HG02943 (cell line): ENCODE results near the gene LST1.

Experiments
- ATAC-seq: cut with Tn5 transposase; IDR thresholded peaks from one replicate; pipeline ENCODE4 v1.9.1; 2021; ENCODE audit warnings: mild to moderate bottlenecking, low read depth, moderate library complexity; ENCODE audit not compliant: unreplicated experiment

Gene LST1

DNA sequence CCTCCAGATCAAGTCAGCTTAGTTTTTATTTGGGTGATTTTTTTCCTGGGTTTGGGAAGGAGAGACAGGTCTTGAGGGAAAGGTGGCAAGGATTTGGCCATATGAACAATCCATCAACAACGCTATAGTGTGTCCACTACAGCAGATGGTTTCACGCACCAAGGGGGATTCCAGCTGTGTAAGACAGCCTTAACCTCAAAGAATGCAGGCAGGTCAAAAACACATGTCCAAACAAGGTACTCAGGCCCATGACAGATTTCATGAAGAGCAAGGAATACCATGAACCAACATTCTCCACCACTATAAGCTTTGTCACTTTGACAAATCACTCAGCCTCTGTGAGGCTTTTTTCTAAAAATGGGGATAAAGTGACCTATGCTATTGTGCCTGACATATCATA, 30.9 kb downstream of the LST1 start:
- ATAC-seq: no peak

DNA sequence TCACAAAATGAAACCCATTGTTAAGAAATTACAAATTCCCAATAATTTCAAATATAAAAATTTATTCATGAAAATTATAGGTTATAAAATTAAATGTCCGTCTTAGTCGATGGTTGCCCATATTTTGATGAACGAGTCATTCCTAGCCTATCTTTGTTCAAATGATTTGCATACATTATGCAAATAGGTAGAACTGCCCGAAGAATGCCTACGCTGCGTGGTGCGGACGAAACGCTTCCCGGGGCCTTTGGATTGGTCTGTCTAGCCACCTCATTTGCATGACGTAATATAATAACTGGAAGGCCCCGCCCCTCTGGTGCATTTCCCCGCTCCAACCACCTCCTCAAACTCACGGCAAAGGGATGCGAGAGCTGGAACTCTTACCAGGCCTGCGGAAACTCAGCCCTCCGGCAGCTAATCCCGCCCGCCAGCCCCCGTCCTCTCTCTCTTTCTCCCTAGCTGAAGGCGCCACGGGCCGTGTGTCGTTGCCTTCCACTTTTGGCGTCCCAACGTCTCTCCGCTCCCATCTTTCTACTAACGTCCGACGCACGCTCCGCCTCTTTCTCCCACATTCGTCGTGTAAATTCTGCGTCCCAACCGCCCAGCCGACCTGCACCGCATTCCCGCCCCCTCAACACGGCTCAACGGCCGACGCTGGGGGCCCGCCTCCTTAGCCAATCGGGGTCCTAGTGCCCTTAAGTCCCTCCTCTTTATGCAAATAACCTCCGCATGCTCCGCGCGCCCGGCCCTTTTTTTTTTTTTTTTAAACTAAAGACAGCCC, 33.9 kb downstream of the LST1 start:
- peak; percentile 71 for ATAC-seq

- peak; percentile 41 for ATAC-seq
Measured at GRCh38 chr6:31620586-31621319, 34.7 kb downstream of the LST1 start, which contains the start of gene PRRC2A. TSS of gene PRRC2A (plus strand) at chr6:31620715. CDS start at chr6:31622790, 2,075 bp downstream.

- no peak for ATAC-seq
Measured at GRCh38 chr6:31621320-31621939, 35.4 kb downstream of the LST1 start.

DNA sequence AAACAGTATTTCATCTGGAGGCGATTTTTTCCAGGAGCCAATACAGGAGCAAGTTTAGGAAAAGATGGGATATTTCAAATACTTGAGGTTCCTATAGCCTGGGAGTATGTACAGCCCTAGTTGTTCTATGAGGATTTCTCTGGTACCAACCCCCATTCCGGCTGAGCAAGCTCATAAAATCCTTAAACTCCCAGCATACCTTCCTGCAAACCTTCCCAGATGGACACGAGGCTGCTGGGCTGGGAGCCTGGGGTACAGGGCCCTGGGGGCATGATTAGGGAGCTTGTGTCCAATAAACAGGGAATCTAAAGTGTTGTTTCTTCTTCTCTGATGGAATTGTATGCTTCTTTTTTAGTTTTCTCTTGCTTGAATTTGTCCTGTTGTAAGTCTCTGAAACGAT, 35.9 kb downstream of the LST1 start:
- ATAC-seq: no peak

GRCh38 chr6:31622684-31623091, 36.6 kb downstream of the LST1 start:
- ATAC-seq: no peak

DNA sequence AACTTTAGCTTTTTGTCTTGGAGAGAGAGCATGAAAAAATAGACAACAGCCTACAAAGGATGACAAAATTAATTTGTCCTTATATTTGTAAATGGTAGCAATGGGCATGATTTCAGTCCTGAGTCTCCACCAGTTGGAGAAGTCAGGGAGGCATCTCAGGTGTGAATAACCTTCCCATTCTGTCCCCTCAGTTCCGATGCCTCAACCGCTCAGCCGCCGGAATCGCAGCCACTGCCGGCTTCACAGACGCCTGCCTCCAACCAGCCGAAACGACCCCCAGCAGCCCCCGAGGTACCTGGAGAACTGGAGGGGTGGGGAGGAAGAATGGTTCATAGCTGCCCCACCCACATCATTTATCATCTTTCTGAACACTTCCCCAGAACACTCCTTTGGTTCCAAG, 38.0 kb downstream of the LST1 start:
- no peak for ATAC-seq

DNA sequence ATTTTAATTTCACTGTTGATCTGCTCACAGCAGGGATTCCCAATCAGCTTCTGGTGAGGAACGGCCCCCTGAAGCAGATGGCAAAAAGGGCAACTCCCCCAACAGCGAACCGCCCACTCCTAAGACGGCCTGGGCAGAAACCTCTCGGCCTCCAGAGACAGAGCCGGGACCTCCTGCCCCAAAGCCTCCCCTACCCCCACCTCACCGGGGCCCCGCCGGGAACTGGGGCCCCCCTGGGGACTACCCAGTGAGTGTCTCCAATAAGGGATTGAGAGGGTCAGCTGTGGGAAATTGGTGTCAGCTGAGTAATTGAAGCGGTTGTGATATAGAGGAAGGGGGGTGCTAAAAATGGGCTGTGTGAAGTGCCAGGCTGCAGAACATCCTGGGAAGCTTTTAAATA, 40.9 kb downstream of the LST1 start:
- no peak for ATAC-seq

GRCh38 chr6:31627690-31628287, 41.7 kb downstream of the LST1 start:
- ATAC-seq: no peak

GRCh38 chr6:31629014-31629413, 42.9 kb downstream of the LST1 start:
- ATAC-seq: no peak

GRCh38 chr6:31630177-31630934, 44.3 kb downstream of the LST1 start:
- no peak for ATAC-seq

GRCh38 chr6:31631209-31631608, 45.1 kb downstream of the LST1 start:
- no peak for ATAC-seq

DNA sequence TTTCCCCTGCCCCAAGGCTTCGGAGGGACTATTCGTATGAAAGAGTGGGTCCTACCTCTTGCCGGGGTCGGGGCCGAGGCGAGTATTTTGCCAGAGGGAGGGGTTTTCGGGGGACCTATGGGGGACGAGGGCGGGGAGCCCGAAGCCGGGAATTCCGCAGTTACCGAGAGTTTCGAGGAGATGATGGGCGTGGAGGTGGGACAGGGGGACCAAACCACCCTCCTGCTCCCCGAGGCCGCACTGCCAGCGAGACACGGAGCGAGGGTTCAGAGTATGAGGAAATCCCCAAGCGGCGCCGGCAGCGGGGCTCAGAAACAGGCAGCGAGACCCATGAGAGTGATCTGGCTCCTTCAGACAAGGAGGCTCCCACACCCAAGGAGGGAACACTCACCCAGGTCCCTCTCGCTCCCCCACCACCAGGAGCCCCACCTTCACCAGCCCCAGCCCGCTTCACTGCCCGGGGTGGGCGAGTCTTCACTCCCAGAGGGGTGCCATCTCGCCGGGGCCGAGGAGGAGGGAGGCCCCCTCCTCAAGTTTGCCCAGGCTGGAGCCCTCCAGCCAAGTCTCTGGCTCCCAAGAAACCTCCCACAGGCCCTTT, 45.7 kb downstream of the LST1 start:
- no peak for ATAC-seq

DNA sequence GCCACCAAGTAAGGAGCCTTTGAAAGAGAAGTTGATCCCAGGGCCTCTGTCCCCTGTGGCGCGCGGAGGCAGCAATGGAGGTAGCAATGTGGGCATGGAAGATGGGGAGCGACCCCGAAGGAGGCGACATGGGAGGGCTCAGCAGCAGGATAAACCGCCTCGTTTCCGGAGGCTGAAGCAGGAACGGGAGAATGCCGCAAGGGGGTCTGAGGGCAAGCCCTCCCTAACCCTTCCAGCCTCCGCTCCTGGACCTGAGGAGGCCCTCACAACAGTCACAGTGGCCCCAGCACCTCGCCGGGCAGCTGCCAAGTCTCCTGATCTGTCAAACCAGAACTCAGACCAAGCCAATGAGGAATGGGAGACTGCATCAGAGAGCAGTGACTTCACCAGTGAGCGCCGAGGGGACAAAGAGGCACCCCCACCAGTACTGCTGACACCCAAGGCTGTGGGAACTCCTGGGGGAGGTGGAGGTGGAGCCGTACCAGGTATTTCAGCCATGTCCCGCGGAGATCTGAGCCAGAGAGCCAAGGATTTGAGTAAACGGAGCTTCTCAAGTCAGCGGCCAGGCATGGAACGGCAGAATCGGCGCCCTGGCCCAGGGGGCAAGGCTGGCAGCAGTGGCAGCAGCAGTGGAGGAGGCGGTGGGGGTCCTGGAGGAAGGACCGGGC, 46.3 kb downstream of the LST1 start:
- ATAC-seq: no peak

DNA sequence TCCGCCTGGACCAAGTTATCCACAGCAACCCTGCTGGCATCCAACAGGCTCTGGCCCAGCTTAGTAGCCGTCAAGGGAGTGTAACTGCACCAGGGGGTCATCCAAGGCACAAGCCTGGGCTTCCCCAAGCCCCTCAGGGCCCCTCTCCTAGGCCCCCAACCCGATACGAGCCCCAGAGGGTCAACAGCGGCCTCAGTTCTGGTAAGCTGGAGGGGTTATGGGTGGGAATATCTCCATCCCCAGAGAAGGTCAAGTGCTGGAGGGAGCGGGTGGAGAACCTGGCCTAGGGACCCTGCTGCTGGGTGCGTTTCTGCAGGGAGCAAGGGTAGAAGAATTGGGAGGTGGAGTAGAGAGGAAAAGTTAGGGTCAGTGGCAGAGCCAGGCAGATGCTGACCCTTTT, 47.4 kb downstream of the LST1 start:
- ATAC-seq: no peak

DNA sequence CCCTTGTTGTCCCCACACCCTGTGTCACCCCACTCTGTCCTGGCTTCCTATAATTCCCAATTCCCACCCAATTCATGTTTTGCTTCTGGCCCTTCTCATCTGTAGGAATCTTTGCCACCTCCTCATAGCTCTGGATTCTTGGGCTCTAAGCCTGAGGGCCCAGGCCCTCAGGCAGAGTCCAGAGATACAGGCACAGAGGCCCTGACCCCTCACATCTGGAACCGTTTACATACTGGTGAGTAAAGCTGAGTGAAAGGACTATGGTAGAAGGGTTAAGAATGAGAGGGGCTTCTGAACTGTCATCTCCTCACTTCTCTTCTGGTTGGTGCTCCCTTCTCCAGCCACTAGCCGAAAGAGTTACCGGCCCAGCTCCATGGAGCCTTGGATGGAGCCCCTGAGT, 48.1 kb downstream of the LST1 start:
- no peak for ATAC-seq

GRCh38 chr6:31634969-31635575, 49.0 kb downstream of the LST1 start:
- ATAC-seq: no peak

GRCh38 chr6:31636698-31637596, 50.9 kb downstream of the LST1 start:
- ATAC-seq: no peak
